GM12878 (cell line): ENCODE measurements around the gene MAGI1. TPM values are rescaled to one million over a fixed set of nuclear protein-coding genes. Genes with fewer than 3 reads are reported as not detected.

Experiments
- ATAC-seq: fragments of 200-7000 bp; cut with Tn5 transposase; 3 replicates; pipeline ENCODE4 v1.9.1; 2020; ENCODE audit warnings: mild to moderate bottlenecking, moderate library complexity
- BruUV-seq: library from RNA; stranded (reverse); fragments of 400-500 nt; replicated peaks from 2 replicates; lab custom pipeline; 2021; lab: Mats Ljungman, UMichigan
- CTCF ChIA-PET: fragments of 300-600 bp; sonication (Branson Sonifier 250); formaldehyde crosslinking; extraction: SDS; loops from one replicate; lab custom pipeline; 2021; ENCODE audit warnings: inconsistent platforms; lab: Yijun Ruan, JAX
- POLR2A ChIA-PET: fragments of 350-600 bp; formaldehyde crosslinking; extraction: SDS; loops from one replicate; lab custom pipeline; 2021; ENCODE audit warnings: inconsistent platforms; lab: Charles Lee
- RAD21 ChIA-PET: fragments of 300-600 bp; sonication (Branson Sonifier 250); formaldehyde crosslinking; loops from one replicate; lab custom pipeline; 2023; ENCODE audit warnings: antibody characterized with exemption; ENCODE audit not compliant: unreplicated experiment; lab: Charles Lee
- SMC1A ChIA-PET: fragments of 300-600 bp; sonication (Branson Sonifier 250); formaldehyde crosslinking; loops from one replicate; lab custom pipeline; 2023; ENCODE audit not compliant: unreplicated experiment, uncharacterized antibody; lab: Charles Lee
- DNase-seq: peaks from one replicate; pipeline ENCODE4 v3.0.0-alpha.2; 2011; ENCODE audit warnings: low read depth, low spot score
- FAIRE-seq: peaks from 3 replicates; lab custom pipeline; 2011; peaks lifted over from hg19 to GRCh38; lab: Jason Lieb, UNC
- H2AFZ ChIP-seq: 2 replicates; pipeline ENCODE4 v1.6.0; 2011; ENCODE audit warnings: low read depth, low read length, control low read depth; ENCODE audit not compliant: control insufficient read depth
- H3K27ac ChIP-seq: 2 replicates; pipeline ENCODE4 v1.5.1; 2011; ENCODE audit warnings: control low read depth; ENCODE audit not compliant: control insufficient read depth, insufficient read depth
- H3K27me3 ChIP-seq, 2 experiments: replicated peaks in 1 of 2; 2 replicates each; pipeline versions ENCODE4 v1.6.0 to v1.6.1; 2011; ENCODE audit warnings: low read length in 1 of 2; ENCODE audit not compliant: control insufficient read depth in 2 of 2, insufficient read depth in 2 of 2
- H3K36me3 ChIP-seq, 2 experiments: 2 replicates each; pipeline ENCODE4 v1.5.1; 2011; ENCODE audit warnings: low read length in 1 of 2; ENCODE audit not compliant: control insufficient read depth in 2 of 2, insufficient read depth in 2 of 2
- H3K4me1 ChIP-seq: 2 replicates; pipeline ENCODE4 v1.6.1; 2011; ENCODE audit warnings: mild to moderate bottlenecking, low read length, moderate library complexity, mixed read lengths; ENCODE audit not compliant: control insufficient read depth, insufficient read depth
- H3K4me2 ChIP-seq: 2 replicates; pipeline ENCODE4 v1.6.0; 2011; ENCODE audit warnings: control low read depth; ENCODE audit not compliant: control insufficient read depth, insufficient read depth
- H3K4me3 ChIP-seq: fragments of 200-600 bp; sonication (generic); 2 replicates; pipeline ENCODE4 v1.5.1; 2016
- H3K79me2 ChIP-seq: 2 replicates; pipeline ENCODE4 v1.6.0; 2011; ENCODE audit warnings: low read length; ENCODE audit not compliant: control insufficient read depth, insufficient read depth
- H3K9ac ChIP-seq: 2 replicates; pipeline ENCODE4 v1.8.0; 2011; ENCODE audit warnings: low read length, control low read depth, mixed read lengths; ENCODE audit not compliant: control insufficient read depth, insufficient read depth
- H3K9me3 ChIP-seq: replicated peaks from 3 replicates; pipeline ENCODE4 v1.5.1; 2011; ENCODE audit warnings: mild to moderate bottlenecking, low read length; ENCODE audit not compliant: control insufficient read depth, insufficient read depth
- H4K20me1 ChIP-seq: 2 replicates; pipeline ENCODE4 v1.6.0; 2011; ENCODE audit not compliant: control insufficient read depth, insufficient read depth
- CHD2 ChIP-seq: IDR thresholded peaks from 2 replicates; pipeline ENCODE4 v1.6.1; 2011; ENCODE audit warnings: low read depth, low read length, improper control_type of control experiment, borderline replicate concordance
- E2F8 ChIP-seq: fragments of 450-650 bp; IDR thresholded peaks from 2 replicates; pipeline ENCODE4 v1.6.1; 2018; ENCODE audit warnings: mild to moderate bottlenecking, low read depth, moderate library complexity; ENCODE audit not compliant: partially characterized antibody
- EED ChIP-seq: sonication (generic); IDR thresholded peaks from 2 replicates; pipeline ENCODE4 v1.6.1; 2016; ENCODE audit warnings: antibody characterized with exemption, low read depth
- HDAC6 ChIP-seq: fragments of 200-600 bp; sonication (generic); IDR thresholded peaks from one replicate; pipeline ENCODE4 v1.8.0; 2017; ENCODE audit warnings: antibody characterized with exemption; ENCODE audit not compliant: unreplicated experiment
- JUNB ChIP-seq: IDR thresholded peaks from 2 replicates; pipeline ENCODE4 v1.6.1; 2016; ENCODE audit warnings: antibody characterized with exemption, mild to moderate bottlenecking
- PBX3 ChIP-seq: IDR thresholded peaks from 2 replicates; pipeline ENCODE4 v1.6.1; 2011; ENCODE audit warnings: mild to moderate bottlenecking, low read depth, low read length, moderate library complexity; ENCODE audit not compliant: insufficient replicate concordance
- SMC3 ChIP-seq: IDR thresholded peaks from 2 replicates; pipeline ENCODE4 v1.6.1; 2011; ENCODE audit warnings: low read length, improper control_type of control experiment, borderline replicate concordance
- ZNF217 ChIP-seq: fragments of 450-650 bp; IDR thresholded peaks from 2 replicates; pipeline ENCODE4 v1.6.1; 2017; ENCODE audit warnings: antibody characterized with exemption, mild to moderate bottlenecking
- ZNF687 ChIP-seq: fragments of 450-650 bp; IDR thresholded peaks from 2 replicates; pipeline ENCODE4 v1.6.1; 2017; ENCODE audit warnings: mild to moderate bottlenecking, moderate library complexity
- WGBS: methylation state at CpG from one replicate; pipeline ENCODE4 v1.1.6; 2016; ENCODE audit warnings: low lambda C conversion rate; ENCODE audit not compliant: insufficient replicate concordance, insufficient coverage; ENCODE audit errors: missing lambda C conversion rate; 5-methylcytosine and 5-hydroxymethylcytosine counted together
- in situ Hi-C: fragments of 300-500 bp; cut with MboI; formaldehyde crosslinking; loops from 9 replicates; pipeline ENCODE4 v1.14.3; 2018; ENCODE audit warnings: mixed read lengths
- intact Hi-C: fragments of 100-400 bp; cut with micrococcal nuclease; formaldehyde crosslinking; loops from one replicate; pipeline ENCODE4 v1.14.2; 2022; ENCODE audit not compliant: unreplicated experiment
- polyA plus RNA-seq, 11 experiments: library from polyadenylated mRNA; depleted of rRNA in 4 of 11; unstranded in 6 of 11; stranded (reverse) in 5 of 11; fragments of >200 nt; fragmentation: Nextera tagmentation in 4 of 11; fragmentation: Illumina TruSeq in 1 of 11; extraction: Ambion mirVana in 4 of 11; extraction: Trizol in 1 of 11; gene quantifications; 1 replicate in 1 of 11; 2 replicates in 10 of 11; pipeline versions ENCODE4 v1.2.1 to v1.2.3, GENCODE V29; 2011 to 2016; ENCODE audit warnings: inconsistent platforms in 2 of 11, missing spikeins in 2 of 11, low read depth in 1 of 11
- total RNA-seq, 4 experiments: library from RNA; depleted of rRNA in 3 of 4; stranded (reverse); fragments of >200 nt in 3 of 4; fragmentation: Illumina TruSeq in 1 of 4; extraction: Trizol in 1 of 4; gene quantifications; 2 replicates each; pipeline versions ENCODE4 v1.2.1 to v1.2.3, GENCODE V29; 2013 to 2021

The MAGI1 gene
- total and polyA plus RNA-seq, 10 of the 15 experiments (the other 5 are each of a cell fraction or from before 2014, with no cell fraction given), result 0.02 to 3.3 (median 0.29) TPM; not detected in 1

DNA sequence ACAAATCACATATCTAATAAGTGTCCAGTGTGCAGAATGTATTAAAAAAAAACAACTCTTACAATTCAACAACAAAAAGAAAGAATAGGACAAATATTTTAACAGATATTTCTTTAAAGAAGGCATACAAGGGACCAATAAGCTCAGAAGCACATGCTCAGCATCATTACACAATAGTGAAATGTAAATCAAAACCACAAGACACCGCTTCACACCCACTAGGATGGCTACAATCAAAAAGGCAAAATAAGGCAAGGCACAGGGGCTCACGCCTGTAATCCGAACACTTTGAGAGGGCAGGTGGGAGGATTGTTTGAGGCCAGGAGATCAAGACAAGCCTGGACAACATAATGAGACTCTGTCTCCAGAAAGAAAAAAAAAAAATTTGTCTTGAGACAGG, 255.6 kb downstream of the MAGI1 start:
- Histone ChIP-seq H3K9me3 (no peaks in the 10 kb centered on the region), H2AFZ (no peak overlapping the region), H3K4me1 (no peaks in the 10 kb centered on the region), H3K4me2 (no peak overlapping the region), H3K27me3 (no peaks in the 10 kb centered on the region), H3K36me3 (no peaks in the 10 kb centered on the region), H3K79me2 (no peaks in the 10 kb centered on the region), H3K27ac (no peak overlapping the region), H3K9ac (no peak overlapping the region), H4K20me1 (no peaks in the 10 kb centered on the region), H3K4me3 (no peak overlapping the region)
- SMC1A ChIA-PET, result no interaction called here
- POLR2A ChIA-PET, result no interaction called here
- in situ Hi-C loops, result loop anchor here (10.0 kb wide), 1 partner anchor 352 kb away; no protein-coding TSS in a partner anchor
- WGBS, result 8% methylated on average over 3 of the region's 3 CpGs
- ATAC-seq (no peak), DNase-seq (no peak), FAIRE-seq (no peak)
- TF ChIP-seq HDAC6 (no peak), PBX3 (no peak), ZNF217 (no peak), CHD2 (no peak), SMC3 (no peak), E2F8 (no peak), ZNF687 (no peak), JUNB (no peak), EED (no peak)
- CTCF ChIA-PET, result interaction anchor here (1.3 kb wide), 1 partner anchor 50 kb away, joined by 3 read pairs; no protein-coding TSS in a partner anchor
- no TSS peak for BruUV-seq
- RAD21 ChIA-PET, result interaction anchor here (0.6 kb wide), 1 partner anchor 385 kb away, joined by 4 read pairs; no protein-coding TSS in a partner anchor
- intact Hi-C loops, result loop anchor here (10.0 kb wide), 1 partner anchor 1042 kb away; no protein-coding TSS in a partner anchor
